ENCODE measurements around the gene FIGN. TPM values are rescaled to one million over a fixed set of nuclear protein-coding genes. Genes with fewer than 3 reads are reported as not detected.

FIGN gene
- total and polyA plus RNA-seq, 2 donors (not counting 3 experiments of a cell fraction or from before 2014, with no cell fraction given): 1.8 to 8.1 TPM

DNA sequence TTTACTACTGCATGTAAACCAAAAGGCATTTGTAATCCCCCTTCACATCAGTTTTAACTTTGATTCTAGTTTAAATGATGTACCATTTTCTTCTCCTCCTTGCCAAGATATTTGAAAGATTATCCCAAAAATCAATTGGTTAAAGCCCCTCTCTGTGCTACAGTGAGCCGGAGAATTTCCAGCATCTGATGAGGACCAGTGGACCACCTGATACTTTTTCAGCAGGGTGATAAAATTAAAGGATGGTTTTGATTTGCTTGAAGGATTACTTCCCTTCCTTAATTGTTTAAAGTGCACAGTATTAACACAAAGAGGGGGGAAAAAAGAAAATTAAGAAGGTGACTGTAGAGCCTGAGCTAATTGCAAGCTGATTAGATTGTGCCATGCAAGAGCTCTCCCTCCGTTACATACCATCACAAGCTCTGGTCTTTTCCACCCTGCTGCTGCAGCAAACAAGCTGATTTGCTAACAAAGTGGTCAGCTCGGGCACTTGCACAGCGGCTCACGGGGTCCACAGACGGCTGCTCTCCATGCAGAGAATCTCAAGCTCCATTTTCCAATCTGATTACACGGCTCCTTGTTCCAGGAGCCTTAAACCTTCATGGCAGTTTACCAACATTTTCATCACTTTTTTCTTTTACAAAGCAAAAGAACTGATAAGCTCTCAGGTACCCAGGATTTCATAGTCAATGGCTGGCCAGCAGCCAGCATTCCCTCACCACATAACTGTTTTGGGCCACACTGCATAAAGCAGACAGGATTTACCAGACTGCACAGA, 22.1 kb downstream of the FIGN start:
- no peaks in the 10 kb centered on the region for H3K36me3 ChIP-seq (ENCODE audit: control insufficient read depth in 2 of 2, extremely low read depth in 1 of 2, insufficient read depth in 2 of 2, low read length in 2 of 2)
- TF ChIP-seq, protein P1, sequence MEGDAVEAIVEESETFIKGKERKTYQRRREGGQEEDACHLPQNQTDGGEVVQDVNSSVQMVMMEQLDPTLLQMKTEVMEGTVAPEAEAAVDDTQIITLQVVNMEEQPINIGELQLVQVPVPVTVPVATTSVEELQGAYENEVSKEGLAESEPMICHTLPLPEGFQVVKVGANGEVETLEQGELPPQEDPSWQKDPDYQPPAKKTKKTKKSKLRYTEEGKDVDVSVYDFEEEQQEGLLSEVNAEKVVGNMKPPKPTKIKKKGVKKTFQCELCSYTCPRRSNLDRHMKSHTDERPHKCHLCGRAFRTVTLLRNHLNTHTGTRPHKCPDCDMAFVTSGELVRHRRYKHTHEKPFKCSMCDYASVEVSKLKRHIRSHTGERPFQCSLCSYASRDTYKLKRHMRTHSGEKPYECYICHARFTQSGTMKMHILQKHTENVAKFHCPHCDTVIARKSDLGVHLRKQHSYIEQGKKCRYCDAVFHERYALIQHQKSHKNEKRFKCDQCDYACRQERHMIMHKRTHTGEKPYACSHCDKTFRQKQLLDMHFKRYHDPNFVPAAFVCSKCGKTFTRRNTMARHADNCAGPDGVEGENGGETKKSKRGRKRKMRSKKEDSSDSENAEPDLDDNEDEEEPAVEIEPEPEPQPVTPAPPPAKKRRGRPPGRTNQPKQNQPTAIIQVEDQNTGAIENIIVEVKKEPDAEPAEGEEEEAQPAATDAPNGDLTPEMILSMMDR (IDR thresholded peaks at IDR 0.05; ENCODE audit: extremely low read depth in 1 of 2, insufficient read depth in 1 of 2, low read depth in 1 of 2, low read length in 2 of 2): no peak
- TF ChIP-seq MYC (IDR thresholded peaks at IDR 0.05; ENCODE audit: low read depth, low read length): no peak
- no peak for TF ChIP-seq EZH2 (IDR thresholded peaks at IDR 0.05; ENCODE audit: borderline replicate concordance, low read depth, low read length, severe bottlenecking)
- no peaks in the 10 kb centered on the region for H3K4me1 ChIP-seq (ENCODE audit: control insufficient read depth, extremely low read depth, insufficient read depth, low read length)
- no TSS peak for BruUV-seq (replicated peaks)
- H3K27ac ChIP-seq (ENCODE audit: insufficient read depth, low read depth, low read length): no peak overlapping the region
- H3K4me2 ChIP-seq (ENCODE audit: insufficient read depth, low read length): no peak overlapping the region
- no peak overlapping the region for H3K4me3 ChIP-seq (replicated peaks in 1 of 3; ENCODE audit: insufficient read depth in 1 of 3, low read depth in 1 of 3, low read length in 3 of 3)
- dilution Hi-C loops (cut with MboI; ENCODE audit: extremely low pct_ligation_motif_present, low sequenced_read_pairs) (no loop called here), intact Hi-C loops (cut with micrococcal nuclease) (no loop called here)
- CTCF ChIA-PET: interaction anchor here (0.7 to 2.3 kb wide), 3 partner anchors 10 to 12 kb away, joined by 3 to 7 read pairs (median 6); no protein-coding TSS in a partner anchor
- H3K27me3 ChIP-seq (ENCODE audit: control insufficient read depth in 2 of 2, insufficient read depth in 2 of 2, low read length in 2 of 2): no peaks in the 10 kb centered on the region
- no peak for DNase-seq (ENCODE audit: low read depth, low spot score)
- H2AFZ ChIP-seq (ENCODE audit: low read depth, low read length): no peak overlapping the region
- H3K9me1 ChIP-seq (replicated peaks; ENCODE audit: control insufficient read depth, extremely low read depth, insufficient read depth, low read length): no peaks in the 10 kb centered on the region
- FAIRE-seq: no peak
- H3K9me3 ChIP-seq (replicated peaks; ENCODE audit: control insufficient read depth, insufficient read depth, low read length): no peaks in the 10 kb centered on the region
- no peaks in the 10 kb centered on the region for H4K20me1 ChIP-seq (replicated peaks; ENCODE audit: control insufficient read depth, extremely low read depth, insufficient read depth, low read length)
- POLR2A ChIA-PET: interaction anchor here (0.7 kb wide), 1 partner anchor 22 kb away, joined by 3 read pairs; no protein-coding TSS in a partner anchor
- H3K79me2 ChIP-seq (ENCODE audit: control insufficient read depth, insufficient read depth, low read length): peaks cover 14% of the 10 kb centered on the region
- no peak overlapping the region for H3K9ac ChIP-seq (replicated peaks; ENCODE audit: extremely low read depth, insufficient read depth, low read length)

DNA sequence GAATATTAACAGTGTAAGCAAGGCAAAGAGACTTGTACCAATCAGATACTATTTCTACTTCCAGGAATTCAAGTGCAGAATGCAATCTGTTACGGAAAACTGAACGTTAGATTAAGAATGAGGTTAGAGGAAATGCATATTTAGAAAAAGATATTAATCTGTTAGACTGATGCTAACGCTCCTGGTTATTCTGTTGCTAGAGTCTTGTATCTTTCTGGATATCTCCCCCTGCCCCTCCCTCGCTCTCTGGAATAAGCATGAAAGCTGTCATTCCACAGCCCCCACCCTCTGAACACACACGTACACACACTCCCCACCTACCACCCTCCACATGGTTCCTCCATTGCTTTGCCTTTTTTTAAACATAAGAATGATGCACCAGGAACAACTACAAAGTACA, 24.1 kb downstream of the FIGN start:
- Histone ChIP-seq H3K4me3 (replicated peaks in 1 of 3; ENCODE audit: insufficient read depth in 1 of 3, low read depth in 1 of 3, low read length in 3 of 3) (no peak overlapping the region), H3K36me3 (ENCODE audit: control insufficient read depth in 2 of 2, extremely low read depth in 1 of 2, insufficient read depth in 2 of 2, low read length in 2 of 2) (no peaks in the 10 kb centered on the region), H3K4me2 (ENCODE audit: insufficient read depth, low read length) (no peak overlapping the region), H3K79me2 (ENCODE audit: control insufficient read depth, insufficient read depth, low read length) (peaks cover 7% of the 10 kb centered on the region), H3K9me1 (replicated peaks; ENCODE audit: control insufficient read depth, extremely low read depth, insufficient read depth, low read length) (no peaks in the 10 kb centered on the region), H4K20me1 (replicated peaks; ENCODE audit: control insufficient read depth, extremely low read depth, insufficient read depth, low read length) (no peaks in the 10 kb centered on the region), H3K9me3 (replicated peaks; ENCODE audit: control insufficient read depth, insufficient read depth, low read length) (no peaks in the 10 kb centered on the region), H3K27ac (ENCODE audit: insufficient read depth, low read depth, low read length) (no peak overlapping the region), H3K4me1 (ENCODE audit: control insufficient read depth, extremely low read depth, insufficient read depth, low read length) (no peaks in the 10 kb centered on the region), H3K27me3 (ENCODE audit: control insufficient read depth in 2 of 2, insufficient read depth in 2 of 2, low read length in 2 of 2) (no peaks in the 10 kb centered on the region), H3K9ac (replicated peaks; ENCODE audit: extremely low read depth, insufficient read depth, low read length) (no peak overlapping the region), H2AFZ (ENCODE audit: low read depth, low read length) (no peak overlapping the region)
- dilution Hi-C loops (cut with MboI; ENCODE audit: extremely low pct_ligation_motif_present, low sequenced_read_pairs): no loop called here
- ChIA-PET CTCF (interaction anchor here (0.6 to 0.7 kb wide), 2 partner anchors 25 to 517 kb away, joined by 3 read pairs; no protein-coding TSS in a partner anchor), POLR2A (no interaction called here)
- BruUV-seq (replicated peaks): no TSS peak
- FAIRE-seq (no peak), DNase-seq (ENCODE audit: low read depth, low spot score) (no peak)
- intact Hi-C loops (cut with micrococcal nuclease): no loop called here
- TF ChIP-seq POLR2A (IDR thresholded peaks at IDR 0.05; ENCODE audit: low read depth, low read length): no peak
- TF ChIP-seq POLR2AphosphoS5 (IDR thresholded peaks at IDR 0.05; ENCODE audit: insufficient read depth, low read depth, low read length): no peak
- TF ChIP-seq, protein P1 (IDR thresholded peaks at IDR 0.05; ENCODE audit: extremely low read depth in 1 of 2, insufficient read depth in 1 of 2, low read depth in 1 of 2, low read length in 2 of 2): no peak
- no peak for TF ChIP-seq FOS (IDR thresholded peaks at IDR 0.05; ENCODE audit: borderline replicate concordance, insufficient read depth, low read length)
- TF ChIP-seq EZH2 (IDR thresholded peaks at IDR 0.05; ENCODE audit: borderline replicate concordance, low read depth, low read length, severe bottlenecking): no peak
- TF ChIP-seq JUN (IDR thresholded peaks at IDR 0.05; ENCODE audit: borderline replicate concordance, insufficient read depth, insufficient read length, low read depth): no peak
- TF ChIP-seq, protein P2, sequence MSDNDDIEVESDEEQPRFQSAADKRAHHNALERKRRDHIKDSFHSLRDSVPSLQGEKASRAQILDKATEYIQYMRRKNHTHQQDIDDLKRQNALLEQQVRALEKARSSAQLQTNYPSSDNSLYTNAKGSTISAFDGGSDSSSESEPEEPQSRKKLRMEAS (IDR thresholded peaks at IDR 0.05; ENCODE audit: insufficient read depth, insufficient read length): no peak
- TF ChIP-seq GATA2 (IDR thresholded peaks at IDR 0.05; ENCODE audit: insufficient read depth, insufficient read length, low read depth, low read length): no peak
- TF ChIP-seq MYC (IDR thresholded peaks at IDR 0.05; ENCODE audit: low read depth, low read length): no peak
